ENCODE results near the gene DLEU7. TPM values are rescaled to one million over a fixed set of nuclear protein-coding genes. Genes with fewer than 3 reads are reported as not detected.

The DLEU7 gene
- total and polyA plus RNA-seq, 9 of the 15 experiments (the other 6 are each of a cell fraction or from before 2014, with no cell fraction given), result 0.03 to 0.06 TPM; not detected in 7

GRCh38 chr13:50873991-50874390 lies 30.5 kb upstream of the DLEU7 start:
- Histone ChIP-seq H3K4me2 (ENCODE audit: insufficient read depth, low read length) (no peak overlapping the region), H3K27ac (ENCODE audit: extremely low read depth, low read depth, low read length) (no peak overlapping the region), H4K20me1 (replicated peaks; ENCODE audit: control insufficient read depth, insufficient read depth, low read length) (no peaks in the 10 kb centered on the region), H3K9me1 (ENCODE audit: control insufficient read depth, insufficient read depth, low read length) (no peaks in the 10 kb centered on the region), H3K9me3 (replicated peaks; ENCODE audit: control insufficient read depth, insufficient read depth, low read depth, low read length) (no peaks in the 10 kb centered on the region), H3K4me1 (replicated peaks in 1 of 2; ENCODE audit: control insufficient read depth in 2 of 2, insufficient read depth in 2 of 2, low read length in 2 of 2) (no peaks in the 10 kb centered on the region), H2AFZ (ENCODE audit: low read depth, low read length) (no peak overlapping the region), H3K36me3 (ENCODE audit: control insufficient read depth, insufficient read depth, low read length) (no peaks in the 10 kb centered on the region), H3K4me3 (no peak overlapping the region), H3K27me3 (ENCODE audit: control insufficient read depth in 2 of 2, insufficient read depth in 2 of 2, low read length in 2 of 2) (no peaks in the 10 kb centered on the region), H3K9ac (ENCODE audit: insufficient read depth in 1 of 2, low read depth in 2 of 2, low read length in 2 of 2) (no peak overlapping the region), H3K79me2 (ENCODE audit: control insufficient read depth, insufficient read depth, low read length) (no peaks in the 10 kb centered on the region)
- ChIA-PET CTCF (ENCODE audit: low intra/inter-chr PET ratio) (no interaction called here), POLR2A (no interaction called here)
- no peak for TF ChIP-seq ILF3 (IDR thresholded peaks at IDR 0.05; ENCODE audit: borderline replicate concordance)
- TF ChIP-seq MBD1 (CRISPR knock-in tag; IDR thresholded peaks at IDR 0.05), result no peak
- TF ChIP-seq SIN3A (IDR thresholded peaks at IDR 0.05; ENCODE audit: borderline replicate concordance in 2 of 2, control insufficient read depth in 1 of 2, low read depth in 2 of 2, low read length in 2 of 2), result no peak
- no peak for TF ChIP-seq IRF2 (CRISPR knock-in tag; IDR thresholded peaks at IDR 0.05)
- no peak for TF ChIP-seq TRIM28 (IDR thresholded peaks at IDR 0.05)
- TF ChIP-seq SUPT5H (IDR thresholded peaks at IDR 0.05), result no peak
- in situ Hi-C loops (cut with MboI), result no loop called here
- BruUV-seq (replicated peaks), result no TSS peak
- intact Hi-C loops (cut with micrococcal nuclease), result no loop called here
- no peak for FAIRE-seq
- no peak for ATAC-seq
- no peak for DNase-seq (ENCODE audit: extremely low read depth in 1 of 4, low spot score in 3 of 4)
- 0% methylated on average over 2 of the region's 2 CpGs for WGBS (ENCODE audit: insufficient coverage, low coverage, missing lambda C conversion rate)

All from K562 (cell line).